HepG2 (cell line): ENCODE data around the gene STOM.

Experiments used
- ATF2 ChIP-seq: sonication (generic); formaldehyde crosslinking; IDR thresholded peaks from 2 replicates; pipeline ENCODE4 v1.4.0; 2020; ENCODE audit warnings: missing genetic modification reagents
- CREM ChIP-seq, 2 experiments: sonication (generic) in 1 of 2; formaldehyde crosslinking in 1 of 2; IDR thresholded peaks; 2 replicates each; pipeline versions ENCODE4 v1.4.0 to v1.6.1; 2016 to 2020; ENCODE audit warnings: antibody characterized with exemption in 1 of 2, mild to moderate bottlenecking in 1 of 2, missing genetic modification reagents in 1 of 2
- CTCF ChIP-seq: sonication (generic); formaldehyde crosslinking; IDR thresholded peaks from 2 replicates; pipeline ENCODE4 v1.5.0; 2020; ENCODE audit warnings: mild to moderate bottlenecking, missing genetic modification reagents, moderate library complexity
- EHMT2 ChIP-seq: fragments of 200-600 bp; sonication (generic); IDR thresholded peaks from 2 replicates; pipeline ENCODE4 v1.7.0; 2017; ENCODE audit warnings: antibody characterized with exemption, low read depth, low read length, borderline replicate concordance
- GABPA ChIP-seq, 2 experiments: IDR thresholded peaks; 2 replicates each; pipeline ENCODE4 v1.6.1; 2011 to 2016; ENCODE audit warnings: low read depth in 2 of 2, low read length in 1 of 2, missing biosample characterization in 1 of 2, missing genetic modification characterization in 1 of 2
- HMGXB4 ChIP-seq, 2 experiments: sonication (generic) in 1 of 2; formaldehyde crosslinking in 1 of 2; IDR thresholded peaks; 2 replicates each; pipeline versions ENCODE4 v1.4.0 to v1.6.1; 2018 to 2020; ENCODE audit warnings: missing genetic modification reagents in 2 of 2, borderline replicate concordance in 1 of 2, low read depth in 1 of 2, mild to moderate bottlenecking in 1 of 2, missing biosample characterization in 1 of 2
- MBD4 ChIP-seq: IDR thresholded peaks from 2 replicates; pipeline ENCODE4 v1.6.1; 2012; ENCODE audit warnings: low read length, inconsistent platforms, borderline replicate concordance
- THYN1 ChIP-seq: sonication (generic); formaldehyde crosslinking; IDR thresholded peaks from 2 replicates; pipeline ENCODE4 v1.8.1; 2023; ENCODE audit warnings: low read depth, mild to moderate bottlenecking, moderate library complexity, missing genetic modification reagents, borderline replicate concordance
- ZBTB8A ChIP-seq: sonication (generic); formaldehyde crosslinking; IDR thresholded peaks from 2 replicates; pipeline ENCODE4 v1.4.0; 2020; ENCODE audit warnings: mild to moderate bottlenecking, low read depth, missing genetic modification reagents, borderline replicate concordance

GRCh38 chr9:121319383-121319780, 50.7 kb downstream of the STOM start:
- TF ChIP-seq ATF2 (CRISPR knock-in tag) (no peak), HMGXB4 (CRISPR knock-in tag; IDR thresholded peaks at IDR 0.05; ENCODE audit: borderline replicate concordance in 1 of 2, low read depth in 1 of 2) (no peak), ZBTB8A (CRISPR knock-in tag) (no peak), CREM (IDR thresholded peaks at IDR 0.05) (no peak), CREM (CRISPR knock-in tag; IDR thresholded peaks at IDR 0.05) (no peak), THYN1 (CRISPR knock-in tag) (no peak), EHMT2 (no peak), GABPA (IDR thresholded peaks at IDR 0.05; ENCODE audit: low read depth, low read length) (no peak), GABPA (CRISPR knock-in tag; IDR thresholded peaks at IDR 0.05; ENCODE audit: low read depth) (no peak), CTCF (CRISPR knock-in tag) (no peak), MBD4 (no peak)
